Sigmoid colon (tissue), 7 donors: ENCODE data around the gene ABCB8. TPM values are rescaled to one million over a fixed set of nuclear protein-coding genes. Genes with fewer than 3 reads are reported as not detected.

ENCODE experiments used
- DNase-seq: peaks from one replicate; pipeline ENCODE4 v3.0.0-alpha.2; 2019
- H3K27ac ChIP-seq, 4 donors: fragments of 200-600 bp; sonication (generic); one replicate each; pipeline ENCODE4 v1.5.1; 2016 to 2019; ENCODE audit warnings: mild to moderate bottlenecking in 1 of 4
- H3K27me3 ChIP-seq, 3 donors: fragments of 200-600 bp; sonication (generic); one replicate each; pipeline ENCODE4 v1.5.1; 2019; ENCODE audit warnings: mild to moderate bottlenecking in 1 of 3
- H3K36me3 ChIP-seq, 4 donors: fragments of 200-600 bp; sonication (generic); one replicate each; pipeline ENCODE4 v1.5.1; 2016 to 2019
- H3K4me1 ChIP-seq, 4 donors: fragments of 200-600 bp; sonication (generic); one replicate each; pipeline ENCODE4 v1.5.1; 2017 to 2019
- H3K4me3 ChIP-seq, 4 donors: fragments of 200-600 bp; sonication (generic); one replicate each; pipeline ENCODE4 v1.5.1; 2017 to 2019; ENCODE audit warnings: mild to moderate bottlenecking in 2 of 4, moderate library complexity in 1 of 4
- H3K9me3 ChIP-seq, 4 donors: fragments of 200-600 bp in 3 of 4; sonication (generic) in 3 of 4; one replicate each; pipeline versions ENCODE4 v1.5.1 to v1.6.1; 2013 to 2019
- CTCF ChIP-seq, 4 experiments: fragments of 450-650 bp in 3 of 4; fragments of 200-600 bp in 1 of 4; IDR thresholded peaks; one replicate each; pipeline ENCODE4 v1.5.1; 2016 to 2019; ENCODE audit warnings: antibody characterized with exemption in 4 of 4, mild to moderate bottlenecking in 3 of 4, moderate library complexity in 2 of 4
- EP300 ChIP-seq, 4 donors: sonication (generic); formaldehyde crosslinking; IDR thresholded peaks; one replicate each; pipeline ENCODE4 v1.6.1; 2017; ENCODE audit warnings: antibody characterized with exemption in 4 of 4
- POLR2A ChIP-seq, 2 donors: fragments of 450-650 bp; IDR thresholded peaks; one replicate each; pipeline ENCODE4 v1.6.1; 2016; ENCODE audit warnings: antibody characterized with exemption in 2 of 2, mild to moderate bottlenecking in 2 of 2, moderate library complexity in 2 of 2
- POLR2AphosphoS5 ChIP-seq, 4 donors: sonication (generic); formaldehyde crosslinking; IDR thresholded peaks; one replicate each; pipeline ENCODE4 v1.6.1; 2017; ENCODE audit warnings: antibody characterized with exemption in 4 of 4
- WGBS, 2 donors: extraction: QIAGEN DNeasy Blood & Tissue Kit; methylation state at CpG; one replicate each; pipeline ENCODE4 v1.1.7; 2013; 5-methylcytosine and 5-hydroxymethylcytosine counted together
- intact Hi-C: fragments of 100-400 bp; cut with DNase I; formaldehyde crosslinking; loops from one replicate; pipeline ENCODE4 v1.15.1; 2023
- polyA plus RNA-seq, 3 donors: library from polyadenylated mRNA; stranded (reverse); fragments of 200-250 nt; gene quantifications; one replicate each; pipeline ENCODE4 v1.2.3, GENCODE V29; 2013
- total RNA-seq, 4 donors: library from RNA; depleted of rRNA; stranded (reverse); fragments of >200 nt; gene quantifications; one replicate each; pipeline ENCODE4 v1.1.0, GENCODE V29; 2016
- donor health status: healthy with polysubstance abuse.
- donor health status: Bipolar disorder and iron deficiency.
- donor health status: healthy.

ABCB8 gene
- total and polyA plus RNA-seq, 7 donors: 3.0 to 32.8 (median 18.3) TPM

- no peak for DNase-seq
- intact Hi-C loops: no loop called here
- Histone ChIP-seq H3K4me3 (no peak overlapping the region), H3K27ac (no peak overlapping the region), H3K36me3 (no peaks in the 10 kb centered on the region), H3K9me3 (no peaks in the 10 kb centered on the region), H3K27me3 (peaks cover 0 to 11% (median 0%) of the 10 kb centered on the region in 3 donors), H3K4me1 (no peaks in the 10 kb centered on the region)
- no peak for TF ChIP-seq CTCF (IDR thresholded peaks at IDR 0.05)
- TF ChIP-seq POLR2AphosphoS5 (IDR thresholded peaks at IDR 0.05): no peak
- TF ChIP-seq EP300 (IDR thresholded peaks at IDR 0.05): no peak
- no peak for TF ChIP-seq POLR2A (IDR thresholded peaks at IDR 0.05)
- 90 to 94% methylated on average over 12 of the region's 12 CpGs for WGBS, 2 donors
These were observed 29.2 kb upstream of the ABCB8 start for GRCh38 chr7:150999001-150999400.

DNA sequence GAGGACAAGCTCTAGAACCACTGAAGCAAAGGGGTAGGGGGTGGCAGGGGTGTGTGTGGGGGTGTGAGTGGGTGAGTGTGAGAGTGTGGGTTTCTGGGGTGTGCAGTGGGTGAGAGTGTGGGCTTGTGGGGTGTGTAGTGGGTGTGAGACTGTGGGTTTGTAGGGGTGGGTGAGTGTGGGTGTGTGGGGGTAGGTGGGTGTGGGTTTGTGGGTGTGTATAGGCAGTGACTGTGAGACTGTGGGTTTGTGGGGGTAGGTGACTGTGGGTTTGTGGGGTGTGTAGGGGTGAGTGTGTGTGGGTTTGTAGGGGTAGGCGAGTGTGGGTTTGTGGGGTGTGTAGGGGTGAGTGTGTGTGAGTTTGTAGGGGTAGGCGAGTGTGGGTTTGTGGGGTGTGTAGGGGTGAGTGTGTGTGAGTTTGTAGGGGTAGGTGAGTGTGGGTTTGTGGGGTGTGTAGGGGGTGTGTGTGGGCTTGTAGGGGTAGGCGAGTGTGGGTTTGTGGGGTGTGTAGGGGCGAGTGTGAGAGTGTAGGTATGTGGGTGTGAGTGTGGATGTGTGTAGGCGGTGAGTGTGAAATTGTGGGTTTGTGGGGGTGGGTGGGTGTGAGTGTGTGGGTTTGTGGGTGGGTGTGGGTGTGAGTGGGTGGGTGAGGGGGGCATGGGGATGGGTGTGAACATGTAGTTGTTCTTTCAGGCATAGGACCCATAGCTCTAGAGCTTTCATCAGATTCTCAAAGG lies 28.6 kb upstream of the ABCB8 start:
- H3K27ac ChIP-seq: no peak overlapping the region
- 79 to 87% methylated on average over 5 of the region's 5 CpGs for WGBS, 2 donors
- intact Hi-C loops: no loop called here
- TF ChIP-seq POLR2AphosphoS5 (IDR thresholded peaks at IDR 0.05) (no peak), CTCF (IDR thresholded peaks at IDR 0.05) (no peak), EP300 (IDR thresholded peaks at IDR 0.05) (no peak), POLR2A (IDR thresholded peaks at IDR 0.05) (no peak)
- H3K9me3 ChIP-seq: no peaks in the 10 kb centered on the region
- no peaks in the 10 kb centered on the region for H3K36me3 ChIP-seq
- no peak overlapping the region for H3K4me3 ChIP-seq
- no peaks in the 10 kb centered on the region for H3K4me1 ChIP-seq
- peaks cover 0 to 11% (median 0%) of the 10 kb centered on the region in 3 donors for H3K27me3 ChIP-seq
- DNase-seq: no peak

DNA sequence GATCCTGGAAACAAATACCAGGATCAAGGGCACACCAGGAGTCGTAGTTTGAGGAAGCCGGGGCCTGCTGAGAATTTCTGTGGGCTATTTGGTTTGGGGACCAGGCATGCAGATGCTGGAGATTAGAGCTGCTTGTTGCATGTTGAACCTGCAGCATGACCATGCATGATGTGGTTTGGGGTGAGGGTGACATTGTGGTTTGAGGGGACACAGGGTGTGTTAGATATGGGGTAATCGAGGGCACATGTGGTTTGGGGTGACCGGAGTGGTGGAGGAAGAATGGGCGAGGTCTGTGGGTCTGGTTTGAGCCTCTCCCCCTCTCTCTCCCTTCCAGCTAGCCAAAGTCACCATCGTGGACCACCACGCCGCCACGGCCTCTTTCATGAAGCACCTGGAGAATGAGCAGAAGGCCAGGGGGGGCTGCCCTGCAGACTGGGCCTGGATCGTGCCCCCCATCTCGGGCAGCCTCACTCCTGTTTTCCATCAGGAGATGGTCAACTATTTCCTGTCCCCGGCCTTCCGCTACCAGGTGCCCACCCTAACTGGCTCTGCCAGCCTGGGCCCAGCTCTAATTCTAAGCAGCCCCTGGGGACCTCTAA lies 27.3 kb upstream of the ABCB8 start:
- H3K27ac ChIP-seq: no peak overlapping the region
- DNase-seq: no peak
- H3K4me3 ChIP-seq: no peak overlapping the region
- 86 to 90% methylated on average over 13 of the region's 13 CpGs for WGBS, 2 donors
- TF ChIP-seq CTCF (IDR thresholded peaks at IDR 0.05): no peak
- no peak for TF ChIP-seq POLR2A (IDR thresholded peaks at IDR 0.05)
- TF ChIP-seq EP300 (IDR thresholded peaks at IDR 0.05): no peak
- no peak for TF ChIP-seq POLR2AphosphoS5 (IDR thresholded peaks at IDR 0.05)
- peaks cover 0 to 11% (median 0%) of the 10 kb centered on the region in 3 donors for H3K27me3 ChIP-seq
- H3K9me3 ChIP-seq: no peaks in the 10 kb centered on the region
- H3K36me3 ChIP-seq: no peaks in the 10 kb centered on the region
- no peaks in the 10 kb centered on the region for H3K4me1 ChIP-seq
- intact Hi-C loops: no loop called here

- WGBS, 2 donors: 96 to 97% methylated on average over 16 of the region's 16 CpGs
- H3K4me1 ChIP-seq: no peaks in the 10 kb centered on the region
- TF ChIP-seq POLR2AphosphoS5 (IDR thresholded peaks at IDR 0.05) (no peak), CTCF (IDR thresholded peaks at IDR 0.05) (no peak), EP300 (IDR thresholded peaks at IDR 0.05) (no peak), POLR2A (IDR thresholded peaks at IDR 0.05) (no peak)
- H3K27me3 ChIP-seq: peaks cover 0 to 8% (median 0%) of the 10 kb centered on the region in 3 donors
- no peaks in the 10 kb centered on the region for H3K9me3 ChIP-seq
- no peak for DNase-seq
- intact Hi-C loops: no loop called here
- H3K27ac ChIP-seq: no peak overlapping the region
- no peaks in the 10 kb centered on the region for H3K36me3 ChIP-seq
- no peak overlapping the region for H3K4me3 ChIP-seq
These were observed 26.7 kb upstream of the ABCB8 start for GRCh38 chr7:151001546-151001945.
